Naive thymus-derived CD8-positive, alpha-beta T cell (primary cell): ENCODE results near the gene A4GNT. TPM values are rescaled to one million over a fixed set of nuclear protein-coding genes. Genes with fewer than 3 reads are reported as not detected.
"Not testable (repeated sequence)": the region's sequence is repeated elsewhere in the genome, so short reads cannot be mapped to it uniquely, and the experiment has no call there.

Source experiments
- ATAC-seq, 2 donors: fragments of 150-1000 bp; cut with Tn5 transposase in 1 of 2; sonication (Bioruptor Pico), chemical (Tn5 transposase) in 1 of 2; 1 replicate in 1 of 2; 2 replicates in 1 of 2; pipeline ENCODE4 v1.10.0; 2021; ENCODE audit warnings: mild to moderate bottlenecking in 2 of 2, moderate library complexity in 2 of 2
- POLR2A ChIA-PET: fragments of 350-600 bp; sonication (Branson Sonifier 250); formaldehyde crosslinking; loops from one replicate; lab custom pipeline; 2021; ENCODE audit warnings: antibody characterized with exemption; lab: Charles Lee
- DNase-seq, 10 donors: peaks; one replicate each; pipeline versions ENCODE4 v3.0.0 to v3.0.0-alpha.2; 2020 to 2022
- H3K27ac Mint-ChIP-seq, 10 donors: one replicate each; pipeline ENCODE4 v1.8.0; 2020 to 2022; ENCODE audit warnings: mild to moderate bottlenecking in 10 of 10, mixed read lengths in 10 of 10, moderate library complexity in 4 of 10, inconsistent platforms in 1 of 10
- H3K27me3 Mint-ChIP-seq, 5 donors: one replicate each; pipeline ENCODE4 v1.8.0; 2021 to 2022; ENCODE audit warnings: mixed read lengths in 5 of 5
- H3K36me3 Mint-ChIP-seq, 3 donors: one replicate each; pipeline ENCODE4 v1.8.0; 2020 to 2022; ENCODE audit warnings: mixed read lengths in 3 of 3, mild to moderate bottlenecking in 2 of 3, inconsistent platforms in 1 of 3
- H3K4me1 Mint-ChIP-seq, 4 donors: one replicate each; pipeline ENCODE4 v1.8.0; 2021 to 2022; ENCODE audit warnings: mixed read lengths in 4 of 4
- H3K4me3 Mint-ChIP-seq, 10 donors: one replicate each; pipeline ENCODE4 v1.8.0; 2020 to 2022; ENCODE audit warnings: mild to moderate bottlenecking in 10 of 10, mixed read lengths in 10 of 10, moderate library complexity in 6 of 10, inconsistent platforms in 1 of 10
- H3K9me3 Mint-ChIP-seq, 9 donors: one replicate each; pipeline ENCODE4 v1.8.0; 2020 to 2022; ENCODE audit warnings: mixed read lengths in 9 of 9, mild to moderate bottlenecking in 3 of 9, inconsistent platforms in 1 of 9, moderate library complexity in 1 of 9
- polyA plus RNA-seq, 3 donors: library from polyadenylated mRNA; unstranded; fragments of 300-500 nt; fragmentation: Illumina TruSeq; gene quantifications; one replicate each; pipeline ENCODE4 v1.2.3, GENCODE V29; 2021
- total RNA-seq, 8 experiments: library from RNA in 2 of 8; stranded (reverse) in 2 of 8; gene quantifications; one replicate each; pipeline ENCODE4 v1.2.3 and lab custom pipeline; 2021 to 2026

A4GNT gene
- total RNA-seq, result not detected
- not detected for polyA plus RNA-seq
- total RNA-seq (lab: John Stamatoyannopoulos, UW), result 0 reads per million in 6 experiments

GRCh38 chr3:138132239-138132638 is at the start of gene A4GNT:
A4GNT (minus strand) TSS chr3:138132390; CDS start chr3:138131256, 1,134 bp downstream.
- Mint-ChIP-seq H3K4me3 (no peak within 1 kb of the TSS), H3K9me3 (no peaks in the 10 kb centered on the region), H3K27me3 (peaks cover 0 to 9% (median 5%) of the 10 kb centered on the region in 5 donors), H3K4me1 (peaks cover 0 to 1% (median 0%) of the 10 kb centered on the region in 4 donors), H3K36me3 (no peaks in the 10 kb centered on the region), H3K27ac (no peak within 1 kb of the TSS)
- DNase-seq (no peak), ATAC-seq (no peak)
- POLR2A ChIA-PET, result no interaction called here

- no peak overlapping the region for H3K27ac Mint-ChIP-seq
- no peaks in the 10 kb centered on the region for H3K4me1 Mint-ChIP-seq
- no peaks in the 10 kb centered on the region for H3K36me3 Mint-ChIP-seq
- H3K9me3 Mint-ChIP-seq, result no peaks in the 10 kb centered on the region
- peak in 7 of 10 donors; percentile 8 to 68 (median 28) for DNase-seq
- H3K27me3 Mint-ChIP-seq, result peaks cover 0 to 11% (median 1%) of the 10 kb centered on the region in 5 donors
- POLR2A ChIA-PET, result no interaction called here
- ATAC-seq, result peak; percentile 90 to 95
- no peak overlapping the region for H3K4me3 Mint-ChIP-seq
Measured at GRCh38 chr3:138180375-138181029, 48.3 kb upstream of the A4GNT start.

GRCh38 chr3:138174421-138175131 is 42.4 kb upstream of the A4GNT start, which contains the start of gene DBR1:
DBR1 (minus strand) TSS chr3:138174921; CDS start chr3:138174795, 126 bp downstream.
- POLR2A ChIA-PET, result interaction anchor here (1.0 to 5.1 kb wide), 8 partner anchors 8 to 1978 kb away, joined by 3 to 53 read pairs (median 4); partner anchors contain the start of genes ARMC8, COPB2, FAIM and MSL2
- peak within 1 kb of the TSS; percentile 95 to 99 (median 98) for H3K27ac Mint-ChIP-seq
- H3K4me3 Mint-ChIP-seq, result peak within 1 kb of the TSS; percentile 92 to 100 (median 98)
- ATAC-seq (peak; percentile 87 to 91), DNase-seq (peak; percentile 56 to 89 (median 77))
- H3K36me3 Mint-ChIP-seq, result peaks cover 0 to 31% (median 2%) of the 10 kb centered on the region in 3 donors
- no peaks in the 10 kb centered on the region for H3K9me3 Mint-ChIP-seq
- H3K27me3 Mint-ChIP-seq, result no peaks in the 10 kb centered on the region
- peaks cover 10 to 45% (median 37%) of the 10 kb centered on the region in 4 donors for H3K4me1 Mint-ChIP-seq

GRCh38 chr3:138173769-138174420 is 41.7 kb upstream of the A4GNT start:
- H3K27me3 Mint-ChIP-seq, result no peaks in the 10 kb centered on the region
- no peaks in the 10 kb centered on the region for H3K9me3 Mint-ChIP-seq
- DNase-seq (no peak), ATAC-seq (peak in 1 of 2 donors; percentile 9)
- POLR2A ChIA-PET, result interaction anchor here (0.7 to 5.1 kb wide), 7 partner anchors 9 to 1323 kb away, joined by 3 to 53 read pairs (median 4); partner anchors contain the start of genes ARMC8, COPB2 and FAIM
- H3K4me1 Mint-ChIP-seq, result peaks cover 10 to 45% (median 38%) of the 10 kb centered on the region in 4 donors
- peaks cover 0 to 35% (median 2%) of the 10 kb centered on the region in 3 donors for H3K36me3 Mint-ChIP-seq
- H3K27ac Mint-ChIP-seq, result peak overlapping the region; percentile 95 to 99 (median 98)
- peak overlapping the region; percentile 92 to 100 (median 98) for H3K4me3 Mint-ChIP-seq

GRCh38 chr3:138172625-138173024 is 40.4 kb upstream of the A4GNT start:
- Mint-ChIP-seq H3K36me3 (peaks cover 0 to 48% (median 2%) of the 10 kb centered on the region in 3 donors), H3K27me3 (no peaks in the 10 kb centered on the region), H3K4me1 (peaks cover 10 to 45% (median 38%) of the 10 kb centered on the region in 4 donors), H3K9me3 (no peaks in the 10 kb centered on the region), H3K4me3 (peak overlapping the region in 9 of 10 donors; percentile 20 to 98 (median 45)), H3K27ac (peak overlapping the region in 9 of 10 donors; percentile 24 to 97 (median 56))
- POLR2A ChIA-PET, result interaction anchor here (5.1 kb wide), 1 partner anchor 14 kb away, joined by 53 read pairs; the partner anchor contains the start of gene ARMC8
- DNase-seq, result no peak
- no peak for ATAC-seq

GRCh38 chr3:138165061-138165460 is 32.9 kb upstream of the A4GNT start:
- peak overlapping the region in 1 of 10 donors; percentile 64 for H3K27ac Mint-ChIP-seq

GRCh38 chr3:138157743-138158142 is 25.6 kb upstream of the A4GNT start:
- DNase-seq (no peak), ATAC-seq (no peak)
- POLR2A ChIA-PET, result no interaction called here
- peaks cover 0 to 2% (median 0%) of the 10 kb centered on the region in 4 donors for H3K4me1 Mint-ChIP-seq
- H3K36me3 Mint-ChIP-seq, result peaks cover 20 to 25% (median 21%) of the 10 kb centered on the region in 3 donors
- H3K9me3 Mint-ChIP-seq, result peaks cover 3 to 22% (median 13%) of the 10 kb centered on the region in 9 donors
- H3K4me3 Mint-ChIP-seq, result no peak overlapping the region
- H3K27me3 Mint-ChIP-seq, result peaks cover 0 to 2% (median 0%) of the 10 kb centered on the region in 5 donors
- H3K27ac Mint-ChIP-seq, result peak overlapping the region in 1 of 10 donors; percentile 41

More at GRCh38 chr3:138165061-138165460, 32.9 kb upstream of the A4GNT start:
- Mint-ChIP-seq H3K27me3 (no peaks in the 10 kb centered on the region), H3K9me3 (no peaks in the 10 kb centered on the region), H3K4me1 (peaks cover 7 to 10% (median 8%) of the 10 kb centered on the region in 4 donors), H3K4me3 (no peak overlapping the region), H3K36me3 (peaks cover 13 to 93% (median 39%) of the 10 kb centered on the region in 3 donors)
- DNase-seq (no peak), ATAC-seq (no peak)
- POLR2A ChIA-PET, result no interaction called here

GRCh38 chr3:138154534-138154933 is 22.3 kb upstream of the A4GNT start:
- Mint-ChIP-seq H3K9me3 (peaks cover 4 to 23% (median 14%) of the 10 kb centered on the region in 9 donors), H3K36me3 (peaks cover 0 to 13% (median 3%) of the 10 kb centered on the region in 3 donors), H3K4me1 (peaks cover 0 to 2% (median 0%) of the 10 kb centered on the region in 4 donors), H3K27me3 (peaks cover 0 to 2% (median 0%) of the 10 kb centered on the region in 5 donors), H3K27ac (no peak overlapping the region), H3K4me3 (no peak overlapping the region)
- ATAC-seq (no peak), DNase-seq (no peak)
- POLR2A ChIA-PET, result interaction anchor here (0.7 kb wide), 1 partner anchor 66 kb away, joined by 3 read pairs; no protein-coding TSS in a partner anchor

- Mint-ChIP-seq H3K4me3 (no peak overlapping the region), H3K9me3 (peaks cover 2 to 10% (median 5%) of the 10 kb centered on the region in 9 donors)
- ATAC-seq, result no peak
Measured at GRCh38 chr3:138148503-138148902, 16.3 kb upstream of the A4GNT start.

GRCh38 chr3:138142181-138142580 is 10.0 kb upstream of the A4GNT start:
- peaks cover 6 to 23% (median 10%) of the 10 kb centered on the region in 5 donors for H3K27me3 Mint-ChIP-seq
- H3K4me1 Mint-ChIP-seq, H3K9me3 Mint-ChIP-seq, H3K27ac Mint-ChIP-seq, H3K4me3 Mint-ChIP-seq, H3K36me3 Mint-ChIP-seq, ATAC-seq, POLR2A ChIA-PET, DNase-seq: not testable (repeated sequence)

More at GRCh38 chr3:138148503-138148902, 16.3 kb upstream of the A4GNT start:
- peaks cover 0 to 2% (median 0%) of the 10 kb centered on the region in 3 donors for H3K36me3 Mint-ChIP-seq
- DNase-seq, result no peak
- POLR2A ChIA-PET, result interaction anchor here (0.6 kb wide), 1 partner anchor 381 kb away, joined by 5 read pairs; no protein-coding TSS in a partner anchor
- peaks cover 0 to 4% (median 0%) of the 10 kb centered on the region in 5 donors for H3K27me3 Mint-ChIP-seq
- no peaks in the 10 kb centered on the region for H3K4me1 Mint-ChIP-seq
- H3K27ac Mint-ChIP-seq, result no peak overlapping the region

- Mint-ChIP-seq H3K4me3 (no peak overlapping the region), H3K4me1 (no peaks in the 10 kb centered on the region), H3K9me3 (peaks cover 0 to 2% (median 0%) of the 10 kb centered on the region in 9 donors), H3K27me3 (peaks cover 7 to 30% (median 10%) of the 10 kb centered on the region in 5 donors), H3K27ac (no peak overlapping the region), H3K36me3 (no peaks in the 10 kb centered on the region)
- no peak for ATAC-seq
- DNase-seq, result no peak
- POLR2A ChIA-PET, result no interaction called here
Measured at GRCh38 chr3:138140940-138141339, 8.8 kb upstream of the A4GNT start.

- peaks cover 0 to 2% (median 0%) of the 10 kb centered on the region in 9 donors for H3K9me3 Mint-ChIP-seq
- no peaks in the 10 kb centered on the region for H3K36me3 Mint-ChIP-seq
- POLR2A ChIA-PET, result no interaction called here
- no peak overlapping the region for H3K27ac Mint-ChIP-seq
- no peak overlapping the region for H3K4me3 Mint-ChIP-seq
- H3K4me1 Mint-ChIP-seq, result peaks cover 0 to 1% (median 0%) of the 10 kb centered on the region in 4 donors
- peaks cover 8 to 30% (median 10%) of the 10 kb centered on the region in 5 donors for H3K27me3 Mint-ChIP-seq
- ATAC-seq (no peak), DNase-seq (no peak)
Measured at GRCh38 chr3:138139691-138140090, 7.5 kb upstream of the A4GNT start.
